Measurements from ENCODE around the gene ADAM23. TPM values are rescaled to one million over a fixed set of nuclear protein-coding genes. Genes with fewer than 3 reads are reported as not detected.

ADAM23 gene
- total RNA-seq, 6 experiments from 2014 or later: 0.47 to 2.6 (median 1.2) TPM

DNA sequence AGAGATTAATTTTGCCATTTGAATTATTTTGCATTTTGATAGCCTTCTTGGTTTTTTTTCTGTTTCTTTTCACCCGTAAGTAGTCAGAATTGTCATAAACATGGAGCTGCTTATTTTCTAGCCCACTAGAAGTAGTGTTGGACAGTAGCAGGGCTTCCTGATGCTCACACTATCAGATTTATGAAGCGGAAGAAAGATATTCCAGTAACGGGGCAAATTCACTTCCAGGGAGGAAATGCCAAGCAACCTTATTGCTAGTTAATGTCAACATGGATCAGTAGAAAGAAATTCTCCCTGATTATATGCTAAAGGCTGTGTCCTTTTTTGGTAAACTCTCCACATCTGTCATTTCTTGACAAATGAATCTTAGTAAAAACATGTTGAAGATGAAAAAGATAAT, 19.2 kb upstream of the ADAM23 start:
- DNase-seq: no peak
- no peak overlapping the region for H3K27ac Mint-ChIP-seq
- H3K4me3 Mint-ChIP-seq: no peak overlapping the region

GRCh38 chr2:206428783-206429182, 14.5 kb upstream of the ADAM23 start:
- Mint-ChIP-seq H3K4me1 (ENCODE audit: low read depth) (no peaks in the 10 kb centered on the region), H3K27ac (no peak overlapping the region), H3K36me3 (ENCODE audit: low read depth) (no peaks in the 10 kb centered on the region), H3K4me3 (no peak overlapping the region), H3K27me3 (ENCODE audit: insufficient read depth) (no peaks in the 10 kb centered on the region), H3K9me3 (no peaks in the 10 kb centered on the region; the same call in 1 of the 2 replicates)
- DNase-seq: no peak
- TF ChIP-seq, protein P1, sequence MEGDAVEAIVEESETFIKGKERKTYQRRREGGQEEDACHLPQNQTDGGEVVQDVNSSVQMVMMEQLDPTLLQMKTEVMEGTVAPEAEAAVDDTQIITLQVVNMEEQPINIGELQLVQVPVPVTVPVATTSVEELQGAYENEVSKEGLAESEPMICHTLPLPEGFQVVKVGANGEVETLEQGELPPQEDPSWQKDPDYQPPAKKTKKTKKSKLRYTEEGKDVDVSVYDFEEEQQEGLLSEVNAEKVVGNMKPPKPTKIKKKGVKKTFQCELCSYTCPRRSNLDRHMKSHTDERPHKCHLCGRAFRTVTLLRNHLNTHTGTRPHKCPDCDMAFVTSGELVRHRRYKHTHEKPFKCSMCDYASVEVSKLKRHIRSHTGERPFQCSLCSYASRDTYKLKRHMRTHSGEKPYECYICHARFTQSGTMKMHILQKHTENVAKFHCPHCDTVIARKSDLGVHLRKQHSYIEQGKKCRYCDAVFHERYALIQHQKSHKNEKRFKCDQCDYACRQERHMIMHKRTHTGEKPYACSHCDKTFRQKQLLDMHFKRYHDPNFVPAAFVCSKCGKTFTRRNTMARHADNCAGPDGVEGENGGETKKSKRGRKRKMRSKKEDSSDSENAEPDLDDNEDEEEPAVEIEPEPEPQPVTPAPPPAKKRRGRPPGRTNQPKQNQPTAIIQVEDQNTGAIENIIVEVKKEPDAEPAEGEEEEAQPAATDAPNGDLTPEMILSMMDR (IDR thresholded peaks at IDR 0.05): no peak

More for the DNA sequence above, 19.2 kb upstream of the ADAM23 start:
- peaks cover 13% of the 10 kb centered on the region for H3K9me3 Mint-ChIP-seq
- H3K4me1 Mint-ChIP-seq (ENCODE audit: low read depth): no peaks in the 10 kb centered on the region
- TF ChIP-seq, protein P1 (IDR thresholded peaks at IDR 0.05): no peak
- no peaks in the 10 kb centered on the region for H3K36me3 Mint-ChIP-seq (ENCODE audit: low read depth)
- no peaks in the 10 kb centered on the region for H3K27me3 Mint-ChIP-seq (ENCODE audit: insufficient read depth)

DNA sequence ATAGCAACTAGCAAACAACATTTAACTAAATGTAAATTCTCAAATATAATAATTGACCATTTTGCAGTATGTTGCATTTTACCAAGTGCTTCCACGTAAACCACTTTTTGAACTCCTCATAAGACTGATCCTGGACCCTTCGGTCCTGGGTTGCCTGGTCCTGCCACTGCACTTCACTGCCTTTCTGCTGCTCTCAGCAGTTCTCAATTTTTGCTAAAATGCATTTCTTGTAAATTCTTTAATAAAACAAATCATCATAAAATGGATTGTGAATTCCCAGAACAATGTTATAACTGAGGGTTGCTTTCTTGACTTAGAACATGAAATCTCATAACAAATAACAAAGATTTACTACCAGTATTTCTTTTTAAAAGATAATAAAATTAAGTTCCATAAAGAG, 12.9 kb upstream of the ADAM23 start:
- DNase-seq: no peak
- Mint-ChIP-seq H3K36me3 (ENCODE audit: low read depth) (no peaks in the 10 kb centered on the region), H3K27ac (no peak overlapping the region), H3K4me1 (ENCODE audit: low read depth) (no peaks in the 10 kb centered on the region), H3K9me3 (no peaks in the 10 kb centered on the region; the same call in 1 of the 2 replicates), H3K27me3 (ENCODE audit: insufficient read depth) (no peaks in the 10 kb centered on the region), H3K4me3 (no peak overlapping the region)
- TF ChIP-seq, protein P1 (IDR thresholded peaks at IDR 0.05): no peak

GRCh38 chr2:206431439-206431838, 11.9 kb upstream of the ADAM23 start:
- no peaks in the 10 kb centered on the region for H3K27me3 Mint-ChIP-seq (ENCODE audit: insufficient read depth)
- no peak for DNase-seq
- H3K36me3 Mint-ChIP-seq (ENCODE audit: low read depth): no peaks in the 10 kb centered on the region
- H3K4me1 Mint-ChIP-seq (ENCODE audit: low read depth): no peaks in the 10 kb centered on the region
- no peak overlapping the region for H3K27ac Mint-ChIP-seq
- H3K4me3 Mint-ChIP-seq: no peak overlapping the region
- TF ChIP-seq, protein P1 (IDR thresholded peaks at IDR 0.05): no peak
- H3K9me3 Mint-ChIP-seq: no peaks in the 10 kb centered on the region; the same call in 1 of the 2 replicates

GRCh38 chr2:206432193-206433082, 10.9 kb upstream of the ADAM23 start:
- peaks cover 1% of the 10 kb centered on the region; the same call in 1 of the 2 replicates for H3K27me3 Mint-ChIP-seq (ENCODE audit: insufficient read depth)
- no peaks in the 10 kb centered on the region for H3K4me1 Mint-ChIP-seq (ENCODE audit: low read depth)
- DNase-seq: no peak
- TF ChIP-seq, protein P1 (IDR thresholded peaks at IDR 0.05): no peak
- H3K4me3 Mint-ChIP-seq: no peak overlapping the region
- H3K9me3 Mint-ChIP-seq: no peaks in the 10 kb centered on the region
- no peaks in the 10 kb centered on the region for H3K36me3 Mint-ChIP-seq (ENCODE audit: low read depth)
- no peak overlapping the region for H3K27ac Mint-ChIP-seq

All from HFFc6 (cell line).